HUES48 (cell line): ENCODE results near the gene LRRC14B.
"Not testable (repeated sequence)": the region's sequence is repeated elsewhere in the genome, so short reads cannot be mapped to it uniquely, and the experiment has no call there.

Experiments
- H3K27ac ChIP-seq: one replicate; pipeline ENCODE4 v1.7.0; 2013; ENCODE audit warnings: low read depth, low read length, inconsistent platforms
- H3K27me3 ChIP-seq: 2 replicates; pipeline ENCODE4 v1.6.1; 2013; ENCODE audit warnings: mild to moderate bottlenecking, low read length; ENCODE audit not compliant: control insufficient read depth, insufficient read depth
- H3K36me3 ChIP-seq: 2 replicates; pipeline ENCODE4 v1.6.1; 2013; ENCODE audit warnings: low read length; ENCODE audit not compliant: control insufficient read depth, insufficient read depth
- H3K4me1 ChIP-seq: 2 replicates; pipeline ENCODE4 v1.6.1; 2013; ENCODE audit warnings: mild to moderate bottlenecking, low read length; ENCODE audit not compliant: control insufficient read depth, insufficient read depth
- H3K4me3 ChIP-seq: 2 replicates; pipeline ENCODE4 v1.5.1; 2013; ENCODE audit warnings: mild to moderate bottlenecking, low read depth, low read length
- H3K9ac ChIP-seq: 2 replicates; pipeline ENCODE4 v1.6.1; 2013; ENCODE audit warnings: mild to moderate bottlenecking, low read depth, low read length, moderate library complexity
- H3K9me3 ChIP-seq: 2 replicates; pipeline ENCODE4 v1.6.1; 2013; ENCODE audit warnings: low read length; ENCODE audit not compliant: control insufficient read depth, insufficient read depth

Gene LRRC14B

GRCh38 chr5:160921-161802, 30.1 kb upstream of the LRRC14B start:
- Histone ChIP-seq H3K4me1 (no peaks in the 10 kb centered on the region), H3K36me3 (peaks cover 57% of the 10 kb centered on the region), H3K9ac (no peak overlapping the region)

GRCh38 chr5:161803-162110, 29.5 kb upstream of the LRRC14B start:
- H3K9ac ChIP-seq: no peak overlapping the region
- H3K4me1 ChIP-seq: no peaks in the 10 kb centered on the region
- no peaks in the 10 kb centered on the region for H3K9me3 ChIP-seq
- H3K27ac ChIP-seq: no peak overlapping the region
- peaks cover 51% of the 10 kb centered on the region for H3K36me3 ChIP-seq
- H3K27me3 ChIP-seq: no peaks in the 10 kb centered on the region
- no peak overlapping the region for H3K4me3 ChIP-seq

More at GRCh38 chr5:160921-161802, 30.1 kb upstream of the LRRC14B start:
- H3K9me3 ChIP-seq: no peaks in the 10 kb centered on the region
- H3K4me3 ChIP-seq: no peak overlapping the region
- H3K27ac ChIP-seq: no peak overlapping the region
- H3K27me3 ChIP-seq: no peaks in the 10 kb centered on the region

- no peak overlapping the region for H3K9ac ChIP-seq
- peaks cover 47% of the 10 kb centered on the region for H3K36me3 ChIP-seq
- H3K9me3 ChIP-seq: no peaks in the 10 kb centered on the region
- H3K4me1 ChIP-seq: no peaks in the 10 kb centered on the region
- no peak overlapping the region for H3K27ac ChIP-seq
- H3K27me3 ChIP-seq: no peaks in the 10 kb centered on the region
- H3K4me3 ChIP-seq: no peak overlapping the region
Observed at GRCh38 chr5:162190-162564, 29.1 kb upstream of the LRRC14B start.

GRCh38 chr5:162565-163337, 28.5 kb upstream of the LRRC14B start:
- no peak overlapping the region for H3K27ac ChIP-seq
- no peaks in the 10 kb centered on the region for H3K9me3 ChIP-seq
- H3K27me3 ChIP-seq: no peaks in the 10 kb centered on the region
- no peak overlapping the region for H3K9ac ChIP-seq
- H3K36me3 ChIP-seq: peaks cover 42% of the 10 kb centered on the region
- H3K4me1 ChIP-seq: no peaks in the 10 kb centered on the region
- H3K4me3 ChIP-seq: no peak overlapping the region

- Histone ChIP-seq H3K9ac (no peak overlapping the region), H3K27ac (no peak overlapping the region), H3K36me3 (peaks cover 42% of the 10 kb centered on the region), H3K27me3 (no peaks in the 10 kb centered on the region), H3K9me3 (no peaks in the 10 kb centered on the region), H3K4me1 (no peaks in the 10 kb centered on the region), H3K4me3 (no peak overlapping the region)
Observed at GRCh38 chr5:163338-163620, 28.0 kb upstream of the LRRC14B start.

GRCh38 chr5:163841-164240, 27.5 kb upstream of the LRRC14B start:
- H3K4me1 ChIP-seq: no peaks in the 10 kb centered on the region
- no peaks in the 10 kb centered on the region for H3K27me3 ChIP-seq
- no peak overlapping the region for H3K27ac ChIP-seq
- no peak overlapping the region for H3K4me3 ChIP-seq
- no peaks in the 10 kb centered on the region for H3K9me3 ChIP-seq
- H3K36me3 ChIP-seq: peaks cover 41% of the 10 kb centered on the region
- H3K9ac ChIP-seq: no peak overlapping the region

- Histone ChIP-seq H3K4me3 (no peak overlapping the region), H3K36me3 (peaks cover 39% of the 10 kb centered on the region), H3K27ac (no peak overlapping the region), H3K9me3 (no peaks in the 10 kb centered on the region), H3K4me1 (no peaks in the 10 kb centered on the region), H3K9ac (no peak overlapping the region), H3K27me3 (no peaks in the 10 kb centered on the region)
Observed at GRCh38 chr5:164244-164643, 27.1 kb upstream of the LRRC14B start.

- not testable (repeated sequence) for H3K9ac ChIP-seq, H3K27me3 ChIP-seq, H3K4me3 ChIP-seq, H3K9me3 ChIP-seq, H3K4me1 ChIP-seq, H3K27ac ChIP-seq
- H3K36me3 ChIP-seq: peaks cover 34% of the 10 kb centered on the region
Observed at GRCh38 chr5:164783-165182, 26.5 kb upstream of the LRRC14B start.

- Histone ChIP-seq H3K36me3 (peaks cover 27% of the 10 kb centered on the region), H3K4me1 (no peaks in the 10 kb centered on the region), H3K27ac (no peak overlapping the region), H3K9me3 (no peaks in the 10 kb centered on the region), H3K27me3 (no peaks in the 10 kb centered on the region), H3K9ac (no peak overlapping the region), H3K4me3 (no peak overlapping the region)
Observed at GRCh38 chr5:166441-167372, 24.6 kb upstream of the LRRC14B start.

GRCh38 chr5:167511-167910, 23.8 kb upstream of the LRRC14B start:
- Histone ChIP-seq H3K9me3 (no peaks in the 10 kb centered on the region), H3K9ac (no peak overlapping the region), H3K27me3 (no peaks in the 10 kb centered on the region), H3K4me1 (no peaks in the 10 kb centered on the region), H3K36me3 (peaks cover 19% of the 10 kb centered on the region), H3K27ac (no peak overlapping the region), H3K4me3 (no peak overlapping the region)
